ENCODE data around the gene ITPK1.

The ITPK1 gene

DNA sequence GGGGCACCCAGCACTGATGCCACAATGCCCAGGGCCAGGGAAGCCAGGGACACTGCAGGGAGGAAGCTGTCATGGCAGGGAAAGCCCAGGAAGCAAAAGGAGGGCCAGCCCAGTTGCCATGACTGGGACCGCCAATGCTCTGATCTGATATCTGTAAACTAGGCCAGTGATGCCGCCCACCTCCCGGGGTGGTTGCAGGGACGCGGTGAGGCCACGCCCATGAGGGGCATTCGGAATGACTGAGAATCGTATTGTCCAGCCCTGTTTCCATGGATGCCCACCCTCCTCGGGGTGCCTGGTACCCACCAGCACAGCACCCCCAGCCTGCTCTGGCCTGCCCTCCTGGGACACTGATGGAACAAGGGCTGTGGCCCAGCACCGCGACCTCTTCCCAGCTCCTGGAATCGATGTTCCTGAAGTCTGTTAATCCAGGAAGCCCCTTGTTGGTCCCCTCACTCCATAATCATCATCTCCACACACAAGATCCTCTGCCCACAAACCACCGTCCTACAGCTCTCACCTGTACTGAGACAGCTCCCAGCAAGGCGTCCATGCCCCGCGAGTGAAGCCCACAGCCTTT is 144.0 kb downstream of the ITPK1 start:
- in situ Hi-C loops (cut with HindIII; ENCODE audit: low sequenced_read_pairs), result no loop called here
- H3K4me3 ChIP-seq (ENCODE audit: low read depth, low read length), result no peak overlapping the region
- DNase-seq (ENCODE audit: low read depth, low spot score), result no peak
- TF ChIP-seq, protein P1, sequence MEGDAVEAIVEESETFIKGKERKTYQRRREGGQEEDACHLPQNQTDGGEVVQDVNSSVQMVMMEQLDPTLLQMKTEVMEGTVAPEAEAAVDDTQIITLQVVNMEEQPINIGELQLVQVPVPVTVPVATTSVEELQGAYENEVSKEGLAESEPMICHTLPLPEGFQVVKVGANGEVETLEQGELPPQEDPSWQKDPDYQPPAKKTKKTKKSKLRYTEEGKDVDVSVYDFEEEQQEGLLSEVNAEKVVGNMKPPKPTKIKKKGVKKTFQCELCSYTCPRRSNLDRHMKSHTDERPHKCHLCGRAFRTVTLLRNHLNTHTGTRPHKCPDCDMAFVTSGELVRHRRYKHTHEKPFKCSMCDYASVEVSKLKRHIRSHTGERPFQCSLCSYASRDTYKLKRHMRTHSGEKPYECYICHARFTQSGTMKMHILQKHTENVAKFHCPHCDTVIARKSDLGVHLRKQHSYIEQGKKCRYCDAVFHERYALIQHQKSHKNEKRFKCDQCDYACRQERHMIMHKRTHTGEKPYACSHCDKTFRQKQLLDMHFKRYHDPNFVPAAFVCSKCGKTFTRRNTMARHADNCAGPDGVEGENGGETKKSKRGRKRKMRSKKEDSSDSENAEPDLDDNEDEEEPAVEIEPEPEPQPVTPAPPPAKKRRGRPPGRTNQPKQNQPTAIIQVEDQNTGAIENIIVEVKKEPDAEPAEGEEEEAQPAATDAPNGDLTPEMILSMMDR (IDR thresholded peaks at IDR 0.05; ENCODE audit: low read depth, low read length), result no peak

DNA sequence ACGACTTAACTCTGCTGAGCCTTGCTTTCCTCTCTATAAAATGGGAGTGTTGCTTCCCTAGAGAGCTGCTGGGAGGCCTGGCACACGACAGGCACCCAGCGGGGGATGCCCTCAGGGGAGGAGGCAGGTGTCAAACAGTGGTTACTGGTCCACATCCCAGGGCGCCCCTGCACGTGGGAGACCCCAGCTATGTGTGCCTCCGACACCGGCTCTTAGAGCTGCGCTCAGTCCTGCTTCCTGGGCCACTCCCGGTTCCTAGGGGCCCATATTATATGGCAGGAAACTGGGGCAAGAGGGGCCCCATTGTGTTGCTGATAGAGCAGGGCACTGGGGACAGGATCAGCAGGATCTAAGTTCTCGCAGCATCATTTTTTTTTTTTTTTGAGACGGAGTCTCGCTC is 145.5 kb downstream of the ITPK1 start:
- DNase-seq (ENCODE audit: low read depth, low spot score), result no peak
- in situ Hi-C loops (cut with HindIII; ENCODE audit: low sequenced_read_pairs), result no loop called here
- no peak overlapping the region for H3K4me3 ChIP-seq (ENCODE audit: low read depth, low read length)
- TF ChIP-seq, protein P1 (IDR thresholded peaks at IDR 0.05; ENCODE audit: low read depth, low read length), result no peak

DNA sequence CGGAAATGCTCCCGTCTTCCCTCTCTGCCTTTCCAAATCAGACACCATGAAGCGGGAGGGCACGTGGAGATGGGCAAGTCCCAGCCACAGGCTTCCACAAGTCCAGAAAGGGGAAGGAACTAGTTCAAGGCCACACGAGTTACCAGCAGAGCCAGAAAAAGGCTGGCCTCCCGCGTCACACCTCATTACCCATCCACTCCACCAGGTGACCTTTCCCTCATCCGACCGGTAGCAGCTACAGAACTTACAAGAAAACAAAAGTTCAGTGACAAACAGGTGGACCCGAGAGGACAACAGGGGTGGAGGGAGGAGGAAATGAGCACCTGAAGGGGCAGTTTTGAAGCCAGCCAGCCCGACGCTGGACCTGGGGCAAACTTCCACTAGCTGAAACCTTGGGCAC is 145.9 kb downstream of the ITPK1 start:
- TF ChIP-seq, protein P1 (IDR thresholded peaks at IDR 0.05; ENCODE audit: low read depth, low read length), result no peak
- in situ Hi-C loops (cut with HindIII; ENCODE audit: low sequenced_read_pairs), result no loop called here

DNA sequence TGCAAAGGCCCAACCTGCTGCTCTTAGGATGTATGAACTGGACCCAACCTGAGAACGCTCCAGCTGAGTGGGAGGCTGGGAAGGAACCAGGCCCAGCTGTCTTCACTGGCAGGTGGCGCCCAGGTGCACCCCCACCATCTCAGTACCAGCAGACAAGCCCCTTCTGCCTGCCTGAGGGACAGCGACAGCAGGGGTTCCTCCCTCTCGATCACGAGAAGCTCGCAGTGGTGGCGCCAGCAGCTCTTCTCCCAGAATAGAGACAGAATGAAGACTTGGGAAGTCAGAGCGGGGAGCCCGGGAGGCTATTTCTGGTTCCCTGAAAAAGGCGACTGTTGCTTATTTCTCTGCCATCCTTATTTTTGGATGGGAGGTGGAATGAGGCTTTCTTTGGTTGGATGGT is 146.3 kb downstream of the ITPK1 start:
- in situ Hi-C loops (cut with HindIII; ENCODE audit: low sequenced_read_pairs), result no loop called here
- no peak for DNase-seq (ENCODE audit: low read depth, low spot score)
- TF ChIP-seq, protein P1 (IDR thresholded peaks at IDR 0.05; ENCODE audit: low read depth, low read length), result no peak
- H3K4me3 ChIP-seq (ENCODE audit: low read depth, low read length), result no peak overlapping the region

More for the DNA sequence above, 145.9 kb downstream of the ITPK1 start:
- no peak overlapping the region for H3K4me3 ChIP-seq (ENCODE audit: low read depth, low read length)
- no peak for DNase-seq (ENCODE audit: low read depth, low spot score)

DNA sequence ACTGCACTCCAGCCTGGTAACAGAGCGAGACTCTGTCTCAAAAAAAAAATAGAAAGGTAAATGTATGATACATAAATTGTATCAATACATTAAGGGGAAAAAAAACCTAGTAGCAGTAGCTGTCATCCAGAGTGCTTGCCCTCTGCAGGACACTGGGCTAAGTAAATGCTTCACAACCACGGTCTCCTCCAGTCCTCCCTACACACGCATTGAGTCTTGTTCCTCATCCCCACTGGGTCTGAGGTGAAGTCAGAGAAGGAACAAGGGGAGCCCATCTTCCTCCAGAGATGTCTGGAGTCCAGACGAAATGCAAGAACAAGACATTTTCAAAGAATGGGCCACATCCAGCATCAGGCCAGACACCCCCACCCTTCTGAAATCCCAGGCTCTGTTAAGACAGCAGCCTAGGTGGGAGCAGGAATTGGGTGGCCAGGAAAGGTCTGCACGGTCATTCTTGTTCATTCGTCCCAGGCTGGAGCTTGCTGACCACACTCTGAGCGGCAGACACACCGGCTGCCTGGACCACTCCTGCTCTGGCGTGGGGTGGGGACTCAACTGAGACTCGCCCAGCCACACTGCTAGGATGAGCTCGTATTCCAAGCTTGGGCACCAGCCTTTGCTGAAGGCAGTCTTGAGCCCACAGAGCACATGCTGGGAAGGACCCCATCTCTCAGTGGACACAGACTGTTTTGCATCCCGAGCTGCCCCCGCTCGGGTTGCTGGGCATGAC is 147.3 kb downstream of the ITPK1 start:
- TF ChIP-seq, protein P1 (IDR thresholded peaks at IDR 0.05; ENCODE audit: low read depth, low read length), result no peak
- in situ Hi-C loops (cut with HindIII; ENCODE audit: low sequenced_read_pairs), result no loop called here
- no peak overlapping the region for H3K4me3 ChIP-seq (ENCODE audit: low read depth, low read length)
- DNase-seq (ENCODE audit: low read depth, low spot score), result no peak

DNA sequence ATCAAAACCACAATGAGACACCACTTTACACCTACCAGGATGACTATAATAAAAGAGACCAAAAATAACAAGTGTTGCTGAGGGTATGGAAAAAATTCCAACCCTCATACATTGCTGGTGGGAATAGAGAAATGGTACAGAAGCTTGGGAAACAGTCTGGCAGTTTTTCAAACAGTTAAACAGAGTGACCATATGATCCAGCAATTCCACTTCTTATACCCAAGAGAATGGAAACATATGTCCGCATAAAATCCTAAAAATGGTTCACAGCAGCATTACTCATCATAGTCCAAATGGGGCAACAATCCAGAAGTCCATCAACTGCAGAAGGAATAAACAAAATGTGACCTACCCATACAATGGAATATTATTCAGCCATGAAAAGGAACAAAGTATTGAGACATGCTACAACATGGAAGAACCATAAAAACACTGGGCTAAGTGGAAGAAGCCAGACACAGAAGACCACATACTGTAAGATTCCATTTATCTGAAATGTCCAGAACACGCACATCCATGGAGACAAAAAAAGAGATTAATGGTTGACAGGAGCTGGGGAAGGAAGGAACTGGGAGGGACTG is 148.3 kb downstream of the ITPK1 start:
- in situ Hi-C loops (cut with HindIII; ENCODE audit: low sequenced_read_pairs), result no loop called here
- no peak for DNase-seq (ENCODE audit: low read depth, low spot score)
- TF ChIP-seq, protein P1 (IDR thresholded peaks at IDR 0.05; ENCODE audit: low read depth, low read length), result no peak
- no peak overlapping the region for H3K4me3 ChIP-seq (ENCODE audit: low read depth, low read length)
